WTC11 (cell line): Measurements from ENCODE around the gene SARM1. TPM values are rescaled to one million over a fixed set of nuclear protein-coding genes. Genes with fewer than 3 reads are reported as not detected.

Experiments
- ATAC-seq: fragments of 200-7000 bp; cut with Tn5 transposase; 2 replicates; pipeline ENCODE4 v1.10.0; 2021; ENCODE audit warnings: mild to moderate bottlenecking, moderate library complexity
- CTCF ChIA-PET: fragments of 300-600 bp; sonication (Branson Sonifier 250); formaldehyde crosslinking; loops from one replicate; lab custom pipeline; 2021; ENCODE audit warnings: antibody characterized with exemption; lab: Charles Lee
- POLR2A ChIA-PET: fragments of 350-600 bp; sonication (Branson Sonifier 250); formaldehyde crosslinking; loops from one replicate; lab custom pipeline; 2021; ENCODE audit warnings: antibody characterized with exemption; lab: Charles Lee
- DNase-seq: peaks from one replicate; pipeline ENCODE4 v3.0.0; 2021; ENCODE audit warnings: low spot score
- H3K27ac Mint-ChIP-seq: 2 replicates; pipeline ENCODE4 v1.8.0; 2021; ENCODE audit warnings: mixed read lengths
- H3K27me3 Mint-ChIP-seq: 2 replicates; pipeline ENCODE4 v1.8.0; 2021; ENCODE audit warnings: low read depth, mild to moderate bottlenecking, moderate library complexity, mixed read lengths
- H3K36me3 Mint-ChIP-seq: 2 replicates; pipeline ENCODE4 v1.8.0; 2021; ENCODE audit warnings: mixed read lengths
- H3K4me1 Mint-ChIP-seq: 2 replicates; pipeline ENCODE4 v1.8.0; 2022; ENCODE audit warnings: mixed read lengths
- H3K4me3 Mint-ChIP-seq: 2 replicates; pipeline ENCODE4 v1.8.0; 2021; ENCODE audit warnings: mild to moderate bottlenecking, moderate library complexity, mixed read lengths
- H3K9me3 Mint-ChIP-seq: 2 replicates; pipeline ENCODE4 v1.8.0; 2021; ENCODE audit warnings: mixed read lengths
- ARID4B ChIP-seq: sonication (generic); formaldehyde crosslinking; IDR thresholded peaks from 2 replicates; pipeline ENCODE4 v1.8.0; 2023; ENCODE audit warnings: missing genetic modification reagents, mild to moderate bottlenecking, borderline replicate concordance
- CBFB ChIP-seq: sonication (generic); formaldehyde crosslinking; IDR thresholded peaks from 2 replicates; pipeline ENCODE4 v1.8.1; 2022; ENCODE audit warnings: mild to moderate bottlenecking, low read depth, missing genetic modification reagents
- CREB1 ChIP-seq: sonication (generic); formaldehyde crosslinking; IDR thresholded peaks from 2 replicates; pipeline ENCODE4 v1.8.0; 2023; ENCODE audit warnings: mild to moderate bottlenecking, missing genetic modification reagents
- ELF4 ChIP-seq: sonication (generic); formaldehyde crosslinking; IDR thresholded peaks from 2 replicates; pipeline ENCODE4 v1.8.1; 2022; ENCODE audit warnings: low read depth, mild to moderate bottlenecking, moderate library complexity, missing genetic modification reagents
- ETV6 ChIP-seq: sonication (generic); formaldehyde crosslinking; IDR thresholded peaks from 2 replicates; pipeline ENCODE4 v1.8.1; 2022; ENCODE audit warnings: mild to moderate bottlenecking, missing genetic modification reagents
- FOXP4 ChIP-seq: sonication (generic); formaldehyde crosslinking; IDR thresholded peaks from 2 replicates; pipeline ENCODE4 v1.8.0; 2022; ENCODE audit warnings: mild to moderate bottlenecking, missing genetic modification reagents
- GRHL2 ChIP-seq: fragments of 250-450 bp; sonication (Bioruptor Pico); IDR thresholded peaks from 2 replicates; pipeline ENCODE4 v1.8.0; 2022; ENCODE audit warnings: mild to moderate bottlenecking, moderate library complexity; ENCODE audit not compliant: insufficient replicate concordance, severe bottlenecking
- HMGA2 ChIP-seq: fragments of 250-450 bp; sonication (Bioruptor Pico); IDR thresholded peaks from 2 replicates; pipeline ENCODE4 v1.4.0; 2021; ENCODE audit warnings: mild to moderate bottlenecking, moderate library complexity
- HMGXB4 ChIP-seq: sonication (generic); formaldehyde crosslinking; IDR thresholded peaks from 2 replicates; pipeline ENCODE4 v1.8.1; 2023; ENCODE audit warnings: mild to moderate bottlenecking, moderate library complexity, missing genetic modification reagents
- KAT7 ChIP-seq: sonication (generic); formaldehyde crosslinking; IDR thresholded peaks from 2 replicates; pipeline ENCODE4 v1.8.1; 2023; ENCODE audit warnings: missing genetic modification reagents, mild to moderate bottlenecking, borderline replicate concordance
- NR1H2 ChIP-seq: sonication (generic); formaldehyde crosslinking; IDR thresholded peaks from 2 replicates; pipeline ENCODE4 v1.9.0; 2021; ENCODE audit warnings: mild to moderate bottlenecking, moderate library complexity, missing genetic modification reagents
- SP1 ChIP-seq: sonication (generic); formaldehyde crosslinking; conservative IDR thresholded peaks from 2 replicates; pipeline ENCODE4 v1.8.1; 2022; ENCODE audit warnings: missing genetic modification reagents
- TEAD4 ChIP-seq: sonication (generic); formaldehyde crosslinking; IDR thresholded peaks from 2 replicates; pipeline ENCODE4 v1.8.0; 2022; ENCODE audit warnings: mild to moderate bottlenecking, missing genetic modification reagents
- TP53 ChIP-seq: sonication (generic); formaldehyde crosslinking; IDR thresholded peaks from 2 replicates; pipeline ENCODE4 v1.8.1; 2023; ENCODE audit warnings: mild to moderate bottlenecking, missing genetic modification reagents
- ZNF423 ChIP-seq: fragments of 250-450 bp; sonication (Bioruptor Pico); IDR thresholded peaks from 2 replicates; pipeline ENCODE4 v2.1.2; 2022; ENCODE audit warnings: mild to moderate bottlenecking, moderate library complexity
- total RNA-seq: library from RNA; stranded (reverse); gene quantifications from 3 replicates; pipeline ENCODE4 v1.2.3, GENCODE V29; 2021
- TF ChIP-seq, protein P1 (sequence below): fragments of 200-600 bp; IDR thresholded peaks from 2 replicates; pipeline ENCODE4 v1.8.0; 2022; ENCODE audit warnings: antibody characterized with exemption
- TF ChIP-seq, protein P2 (sequence below): sonication (generic); formaldehyde crosslinking; conservative IDR thresholded peaks from 2 replicates; pipeline ENCODE4 v1.8.1; 2022; ENCODE audit warnings: mild to moderate bottlenecking, missing genetic modification reagents
- TF ChIP-seq, protein P3 (sequence below): sonication (generic); formaldehyde crosslinking; IDR thresholded peaks from 2 replicates; pipeline ENCODE4 v1.8.0; 2022; ENCODE audit warnings: mild to moderate bottlenecking, missing genetic modification reagents

The SARM1 gene
- total RNA-seq, 1 experiment from 2014 or later = 3.8 TPM

- no peak for TF ChIP-seq GRHL2 (CRISPR knock-in tag)
- no peak for TF ChIP-seq ARID4B (CRISPR knock-in tag)
- TF ChIP-seq HMGXB4 (CRISPR knock-in tag) = no peak
- TF ChIP-seq ETV6 (CRISPR knock-in tag) = no peak
- TF ChIP-seq ELF4 (CRISPR knock-in tag) = no peak
- TF ChIP-seq, protein P1, sequence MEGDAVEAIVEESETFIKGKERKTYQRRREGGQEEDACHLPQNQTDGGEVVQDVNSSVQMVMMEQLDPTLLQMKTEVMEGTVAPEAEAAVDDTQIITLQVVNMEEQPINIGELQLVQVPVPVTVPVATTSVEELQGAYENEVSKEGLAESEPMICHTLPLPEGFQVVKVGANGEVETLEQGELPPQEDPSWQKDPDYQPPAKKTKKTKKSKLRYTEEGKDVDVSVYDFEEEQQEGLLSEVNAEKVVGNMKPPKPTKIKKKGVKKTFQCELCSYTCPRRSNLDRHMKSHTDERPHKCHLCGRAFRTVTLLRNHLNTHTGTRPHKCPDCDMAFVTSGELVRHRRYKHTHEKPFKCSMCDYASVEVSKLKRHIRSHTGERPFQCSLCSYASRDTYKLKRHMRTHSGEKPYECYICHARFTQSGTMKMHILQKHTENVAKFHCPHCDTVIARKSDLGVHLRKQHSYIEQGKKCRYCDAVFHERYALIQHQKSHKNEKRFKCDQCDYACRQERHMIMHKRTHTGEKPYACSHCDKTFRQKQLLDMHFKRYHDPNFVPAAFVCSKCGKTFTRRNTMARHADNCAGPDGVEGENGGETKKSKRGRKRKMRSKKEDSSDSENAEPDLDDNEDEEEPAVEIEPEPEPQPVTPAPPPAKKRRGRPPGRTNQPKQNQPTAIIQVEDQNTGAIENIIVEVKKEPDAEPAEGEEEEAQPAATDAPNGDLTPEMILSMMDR = no peak
- no peak for TF ChIP-seq SP1 (CRISPR knock-in tag)
- no peak for TF ChIP-seq KAT7
- TF ChIP-seq, protein P2, sequence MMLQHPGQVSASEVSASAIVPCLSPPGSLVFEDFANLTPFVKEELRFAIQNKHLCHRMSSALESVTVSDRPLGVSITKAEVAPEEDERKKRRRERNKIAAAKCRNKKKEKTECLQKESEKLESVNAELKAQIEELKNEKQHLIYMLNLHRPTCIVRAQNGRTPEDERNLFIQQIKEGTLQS (CRISPR knock-in tag) = no peak
- TF ChIP-seq CBFB (CRISPR knock-in tag) = no peak
- no peak for TF ChIP-seq TP53 (CRISPR knock-in tag)
- TF ChIP-seq HMGA2 (CRISPR knock-in tag) = no peak
- TF ChIP-seq, all 79 proteins: peak for 0
Measured at GRCh38 chr17:28334666-28335200, 36.8 kb upstream of the SARM1 start (continued).

GRCh38 chr17:28335201-28335958, 36.1 kb upstream of the SARM1 start, which contains the start of the genes IFT20 and TNFAIP1:
Gene IFT20 (minus strand): TSS chr17:28335472. CDS start chr17:28331985, 3,487 bp downstream.
Gene TNFAIP1 (plus strand): TSS chr17:28335761. CDS start chr17:28339522, 3,761 bp downstream.
- POLR2A ChIA-PET = interaction anchor here (0.6 to 2.5 kb wide), 12 partner anchors 8 to 312 kb away, joined by 3 to 17 read pairs (median 4); partner anchors contain the start of genes POLDIP2 and TMEM97
- peak within 1 kb of the TSS; percentile 99 for H3K4me3 Mint-ChIP-seq
- H3K36me3 Mint-ChIP-seq = no peaks in the 10 kb centered on the region; the same call in 1 of the 2 replicates
- DNase-seq (peak; percentile 99), ATAC-seq (peak; percentile 97)
- H3K27me3 Mint-ChIP-seq = no peaks in the 10 kb centered on the region
- peak within 1 kb of the TSS; percentile 99 for H3K27ac Mint-ChIP-seq
- CTCF ChIA-PET = interaction anchor here (0.7 to 3.6 kb wide), 17 partner anchors 10 to 618 kb away, joined by 3 to 26 read pairs (median 9); partner anchors contain the start of genes BLTP2, LYRM9, POLDIP2 and SARM1
- peaks cover 20% of the 10 kb centered on the region for H3K4me1 Mint-ChIP-seq
- H3K9me3 Mint-ChIP-seq = no peaks in the 10 kb centered on the region
- peak; percentile 49; the same call in 1 of the 2 replicates for TF ChIP-seq ETV6 (CRISPR knock-in tag)
- TF ChIP-seq NR1H2 (CRISPR knock-in tag) = no peak
- 0 out of 2 replicates have a peak, but pooled peaks have one; percentile 37 for TF ChIP-seq ARID4B (CRISPR knock-in tag)
- no peak for TF ChIP-seq ZNF423 (CRISPR knock-in tag)
- TF ChIP-seq HMGA2 (CRISPR knock-in tag) = peak; percentile 47; the same call in 1 of the 2 replicates
- peak; percentile 24; the same call in 1 of the 2 replicates for TF ChIP-seq CREB1 (CRISPR knock-in tag)
- peak; percentile 77; the same call in 1 of the 2 replicates for TF ChIP-seq FOXP4 (CRISPR knock-in tag)
- TF ChIP-seq, protein P3, sequence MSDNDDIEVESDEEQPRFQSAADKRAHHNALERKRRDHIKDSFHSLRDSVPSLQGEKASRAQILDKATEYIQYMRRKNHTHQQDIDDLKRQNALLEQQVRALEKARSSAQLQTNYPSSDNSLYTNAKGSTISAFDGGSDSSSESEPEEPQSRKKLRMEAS (CRISPR knock-in tag) = peak; percentile 57; the same call in 1 of the 2 replicates
- no peak for TF ChIP-seq TEAD4 (CRISPR knock-in tag)
